IPS-18a (cell line): Measurements from ENCODE around the gene CAV3.

ENCODE experiments used
- H3K27ac ChIP-seq: one replicate; pipeline ENCODE4 v1.5.1; 2013; ENCODE audit warnings: low read length
- H3K27me3 ChIP-seq: one replicate; pipeline ENCODE4 v1.6.1; 2013; ENCODE audit warnings: mild to moderate bottlenecking, low read length; ENCODE audit not compliant: control insufficient read depth, insufficient read depth
- H3K36me3 ChIP-seq: one replicate; pipeline ENCODE4 v1.6.1; 2013; ENCODE audit warnings: low read depth, low read length; ENCODE audit not compliant: control insufficient read depth
- H3K4me1 ChIP-seq: one replicate; pipeline ENCODE4 v1.6.1; 2013; ENCODE audit warnings: low read depth, low read length; ENCODE audit not compliant: control insufficient read depth
- H3K4me3 ChIP-seq: one replicate; pipeline ENCODE4 v1.5.1; 2013; ENCODE audit warnings: low read length
- H3K9ac ChIP-seq: one replicate; pipeline ENCODE4 v1.6.1; 2013; ENCODE audit warnings: mild to moderate bottlenecking, low read length, moderate library complexity
- H3K9me3 ChIP-seq: one replicate; pipeline ENCODE4 v1.6.1; 2013; ENCODE audit warnings: low read depth, low read length; ENCODE audit not compliant: control insufficient read depth

The CAV3 gene

GRCh38 chr3:8737823-8738222 lies 4.2 kb downstream of the CAV3 start:
- no peak overlapping the region for H3K9ac ChIP-seq
- H3K4me1 ChIP-seq = peaks cover 20% of the 10 kb centered on the region
- no peak overlapping the region for H3K4me3 ChIP-seq
- H3K27ac ChIP-seq = no peak overlapping the region
- no peaks in the 10 kb centered on the region for H3K27me3 ChIP-seq
- no peaks in the 10 kb centered on the region for H3K36me3 ChIP-seq
- no peaks in the 10 kb centered on the region for H3K9me3 ChIP-seq

- Histone ChIP-seq H3K27ac (no peak overlapping the region), H3K9me3 (no peaks in the 10 kb centered on the region), H3K27me3 (no peaks in the 10 kb centered on the region), H3K9ac (no peak overlapping the region), H3K4me3 (no peak overlapping the region), H3K36me3 (no peaks in the 10 kb centered on the region), H3K4me1 (peaks cover 28% of the 10 kb centered on the region)
Measured at GRCh38 chr3:8738639-8739038, 5.0 kb downstream of the CAV3 start.

GRCh38 chr3:8739757-8740504 lies 6.3 kb downstream of the CAV3 start:
- no peaks in the 10 kb centered on the region for H3K9me3 ChIP-seq
- H3K36me3 ChIP-seq = no peaks in the 10 kb centered on the region
- no peak overlapping the region for H3K9ac ChIP-seq
- H3K4me3 ChIP-seq = no peak overlapping the region
- no peak overlapping the region for H3K27ac ChIP-seq
- no peaks in the 10 kb centered on the region for H3K27me3 ChIP-seq
- H3K4me1 ChIP-seq = peaks cover 28% of the 10 kb centered on the region

- peak overlapping the region; percentile 21 for H3K9ac ChIP-seq
- peak overlapping the region; percentile 9 for H3K27ac ChIP-seq
- H3K4me3 ChIP-seq = peak overlapping the region; percentile 47
- H3K9me3 ChIP-seq = no peaks in the 10 kb centered on the region
- H3K36me3 ChIP-seq = no peaks in the 10 kb centered on the region
- peaks cover 28% of the 10 kb centered on the region for H3K4me1 ChIP-seq
- no peaks in the 10 kb centered on the region for H3K27me3 ChIP-seq
Measured at GRCh38 chr3:8741581-8742261, 8.1 kb downstream of the CAV3 start.

- Histone ChIP-seq H3K9me3 (no peaks in the 10 kb centered on the region), H3K4me3 (no peak overlapping the region), H3K36me3 (no peaks in the 10 kb centered on the region), H3K9ac (no peak overlapping the region), H3K27ac (no peak overlapping the region), H3K27me3 (no peaks in the 10 kb centered on the region), H3K4me1 (peaks cover 28% of the 10 kb centered on the region)
Measured at GRCh38 chr3:8743021-8743601, 9.5 kb downstream of the CAV3 start.

GRCh38 chr3:8743911-8744310 lies 10.3 kb downstream of the CAV3 start:
- H3K36me3 ChIP-seq = no peaks in the 10 kb centered on the region
- no peaks in the 10 kb centered on the region for H3K27me3 ChIP-seq
- H3K4me3 ChIP-seq = no peak overlapping the region
- H3K27ac ChIP-seq = no peak overlapping the region
- peaks cover 28% of the 10 kb centered on the region for H3K4me1 ChIP-seq
- H3K9me3 ChIP-seq = no peaks in the 10 kb centered on the region
- no peak overlapping the region for H3K9ac ChIP-seq

GRCh38 chr3:8745619-8746370 lies 12.2 kb downstream of the CAV3 start:
- Histone ChIP-seq H3K27ac (no peak overlapping the region), H3K27me3 (no peaks in the 10 kb centered on the region), H3K9me3 (no peaks in the 10 kb centered on the region), H3K36me3 (no peaks in the 10 kb centered on the region), H3K4me1 (peaks cover 27% of the 10 kb centered on the region), H3K4me3 (no peak overlapping the region), H3K9ac (no peak overlapping the region)

GRCh38 chr3:8746780-8747345 lies 13.3 kb downstream of the CAV3 start:
- Histone ChIP-seq H3K36me3 (no peaks in the 10 kb centered on the region), H3K4me1 (peaks cover 18% of the 10 kb centered on the region), H3K9me3 (no peaks in the 10 kb centered on the region), H3K9ac (no peak overlapping the region), H3K27me3 (no peaks in the 10 kb centered on the region), H3K27ac (no peak overlapping the region), H3K4me3 (no peak overlapping the region)

GRCh38 chr3:8749316-8749715 lies 15.7 kb downstream of the CAV3 start:
- H3K27me3 ChIP-seq = no peaks in the 10 kb centered on the region
- no peak overlapping the region for H3K27ac ChIP-seq
- H3K36me3 ChIP-seq = no peaks in the 10 kb centered on the region
- no peak overlapping the region for H3K4me3 ChIP-seq
- H3K9ac ChIP-seq = no peak overlapping the region
- H3K9me3 ChIP-seq = no peaks in the 10 kb centered on the region
- H3K4me1 ChIP-seq = no peaks in the 10 kb centered on the region

GRCh38 chr3:8752832-8753231 lies 19.2 kb downstream of the CAV3 start:
- no peak overlapping the region for H3K4me3 ChIP-seq
- no peaks in the 10 kb centered on the region for H3K9me3 ChIP-seq
- no peaks in the 10 kb centered on the region for H3K4me1 ChIP-seq
- no peak overlapping the region for H3K27ac ChIP-seq
- H3K27me3 ChIP-seq = no peaks in the 10 kb centered on the region
- H3K9ac ChIP-seq = no peak overlapping the region
- H3K36me3 ChIP-seq = no peaks in the 10 kb centered on the region

GRCh38 chr3:8755097-8755496 lies 21.5 kb downstream of the CAV3 start:
- Histone ChIP-seq H3K27me3 (no peaks in the 10 kb centered on the region), H3K9me3 (no peaks in the 10 kb centered on the region), H3K4me1 (no peaks in the 10 kb centered on the region), H3K27ac (no peak overlapping the region), H3K4me3 (no peak overlapping the region), H3K9ac (no peak overlapping the region), H3K36me3 (no peaks in the 10 kb centered on the region)
